Cardiac muscle cell (in vitro differentiated cells and primary cell): Measurements from ENCODE around the gene TYW1B. TPM values are rescaled to one million over a fixed set of nuclear protein-coding genes. Genes with fewer than 3 reads are reported as not detected.
A peak's percentile ranks its signal among the peaks of the same experiment; 100 is the strongest.
"Not testable (repeated sequence)": the region's sequence is repeated elsewhere in the genome, so short reads cannot be mapped to it uniquely, and the experiment has no call there.

Source experiments
- DNase-seq, 2 donors: peaks; one replicate each; pipeline versions ENCODE4 v3.0.0 to v3.0.0-alpha.2; 2010 to 2017; ENCODE audit warnings: low read depth in 1 of 2, low spot score in 1 of 2
- H3K27ac ChIP-seq: fragments of 200-600 bp; sonication (generic); 2 replicates; pipeline ENCODE4 v1.5.1; 2016
- H3K27me3 ChIP-seq: fragments of 200-600 bp; sonication (generic); 2 replicates; pipeline ENCODE4 v1.6.0; 2016; ENCODE audit warnings: control low read depth
- H3K36me3 ChIP-seq: fragments of 200-600 bp; sonication (generic); 2 replicates; pipeline ENCODE4 v1.5.1; 2016; ENCODE audit warnings: control low read depth
- H3K4me1 ChIP-seq: fragments of 200-600 bp; sonication (generic); 2 replicates; pipeline ENCODE4 v1.8.1; 2017; ENCODE audit warnings: low read depth, mild to moderate bottlenecking, mixed run types
- H3K4me3 ChIP-seq: fragments of 200-600 bp; sonication (generic); 2 replicates; pipeline ENCODE4 v1.5.1; 2016; ENCODE audit warnings: mild to moderate bottlenecking
- H3K9me3 ChIP-seq: fragments of 200-600 bp; sonication (generic); 2 replicates; pipeline ENCODE4 v1.5.1; 2017; ENCODE audit warnings: low read depth, mild to moderate bottlenecking, control low read depth
- polyA plus RNA-seq: library from polyadenylated mRNA; unstranded; fragments of >200 nt; fragmentation: Nextera tagmentation; extraction: Ambion mirVana; gene quantifications from 2 replicates; pipeline ENCODE4 v1.2.1, GENCODE V29; 2016
- total RNA-seq: library from RNA; depleted of rRNA; stranded (reverse); fragments of >200 nt; gene quantifications from 2 replicates; pipeline ENCODE4 v1.2.3, GENCODE V29; 2016
- TF ChIP-seq, protein P1 (sequence below): IDR thresholded peaks from 2 replicates; pipeline ENCODE4 v1.5.1; 2012; ENCODE audit warnings: low read depth, mild to moderate bottlenecking, low read length

TYW1B gene
- total and polyA plus RNA-seq, 2 experiments from 2014 or later: 2.9 to 3.2 TPM

DNA sequence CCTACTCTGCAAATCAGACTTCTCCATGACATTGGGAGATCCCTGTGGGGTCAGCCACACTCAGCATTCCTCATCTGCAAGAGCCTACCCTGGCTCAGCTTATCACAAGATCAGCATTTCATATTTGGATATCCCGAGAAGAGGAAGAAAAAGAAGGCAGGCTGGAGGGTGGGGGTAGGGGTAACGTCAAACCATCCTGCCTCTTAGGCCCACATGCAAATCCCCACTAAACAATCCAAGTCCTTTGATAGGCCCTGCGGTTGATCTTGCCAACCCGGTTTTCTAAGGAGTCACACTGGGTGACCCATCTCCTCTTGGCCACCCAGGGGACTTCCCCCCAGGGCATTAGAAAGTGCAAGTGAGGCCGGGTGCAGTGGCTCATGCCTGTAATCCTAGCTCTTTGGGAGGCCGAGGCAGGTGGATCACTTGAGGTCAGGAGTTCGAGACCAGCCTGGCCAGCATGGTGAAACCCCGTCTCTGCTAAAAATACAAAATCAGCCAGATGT lies 287.8 kb downstream of the TYW1B start:
- no peak for DNase-seq
- Histone ChIP-seq H3K27me3 (no peaks in the 10 kb centered on the region), H3K27ac (no peak overlapping the region), H3K36me3 (no peaks in the 10 kb centered on the region), H3K9me3 (no peaks in the 10 kb centered on the region), H3K4me3 (no peak overlapping the region), H3K4me1 (no peaks in the 10 kb centered on the region)
- TF ChIP-seq, protein P1, sequence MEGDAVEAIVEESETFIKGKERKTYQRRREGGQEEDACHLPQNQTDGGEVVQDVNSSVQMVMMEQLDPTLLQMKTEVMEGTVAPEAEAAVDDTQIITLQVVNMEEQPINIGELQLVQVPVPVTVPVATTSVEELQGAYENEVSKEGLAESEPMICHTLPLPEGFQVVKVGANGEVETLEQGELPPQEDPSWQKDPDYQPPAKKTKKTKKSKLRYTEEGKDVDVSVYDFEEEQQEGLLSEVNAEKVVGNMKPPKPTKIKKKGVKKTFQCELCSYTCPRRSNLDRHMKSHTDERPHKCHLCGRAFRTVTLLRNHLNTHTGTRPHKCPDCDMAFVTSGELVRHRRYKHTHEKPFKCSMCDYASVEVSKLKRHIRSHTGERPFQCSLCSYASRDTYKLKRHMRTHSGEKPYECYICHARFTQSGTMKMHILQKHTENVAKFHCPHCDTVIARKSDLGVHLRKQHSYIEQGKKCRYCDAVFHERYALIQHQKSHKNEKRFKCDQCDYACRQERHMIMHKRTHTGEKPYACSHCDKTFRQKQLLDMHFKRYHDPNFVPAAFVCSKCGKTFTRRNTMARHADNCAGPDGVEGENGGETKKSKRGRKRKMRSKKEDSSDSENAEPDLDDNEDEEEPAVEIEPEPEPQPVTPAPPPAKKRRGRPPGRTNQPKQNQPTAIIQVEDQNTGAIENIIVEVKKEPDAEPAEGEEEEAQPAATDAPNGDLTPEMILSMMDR: no peak

DNA sequence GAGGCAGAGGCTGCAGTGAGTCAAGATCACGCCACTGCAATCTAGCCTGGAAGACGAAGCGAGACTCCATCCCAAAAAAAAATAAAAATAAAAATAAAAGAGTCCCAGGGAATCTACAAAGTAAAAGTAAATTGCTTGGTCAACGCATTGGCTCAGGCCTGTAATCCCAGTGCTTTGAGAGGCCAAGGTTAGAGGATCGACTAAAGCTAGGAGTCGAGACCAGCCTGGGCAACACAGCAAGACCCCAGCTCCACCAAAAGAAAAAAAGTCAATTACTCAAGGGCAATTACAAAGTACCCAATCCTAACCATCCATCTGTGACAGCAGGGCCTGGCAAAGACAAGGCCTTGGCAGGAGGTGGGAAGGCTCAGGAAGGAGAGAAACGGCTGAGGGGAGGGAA lies 288.3 kb downstream of the TYW1B start:
- DNase-seq: no peak
- H3K4me3 ChIP-seq: no peak overlapping the region

DNA sequence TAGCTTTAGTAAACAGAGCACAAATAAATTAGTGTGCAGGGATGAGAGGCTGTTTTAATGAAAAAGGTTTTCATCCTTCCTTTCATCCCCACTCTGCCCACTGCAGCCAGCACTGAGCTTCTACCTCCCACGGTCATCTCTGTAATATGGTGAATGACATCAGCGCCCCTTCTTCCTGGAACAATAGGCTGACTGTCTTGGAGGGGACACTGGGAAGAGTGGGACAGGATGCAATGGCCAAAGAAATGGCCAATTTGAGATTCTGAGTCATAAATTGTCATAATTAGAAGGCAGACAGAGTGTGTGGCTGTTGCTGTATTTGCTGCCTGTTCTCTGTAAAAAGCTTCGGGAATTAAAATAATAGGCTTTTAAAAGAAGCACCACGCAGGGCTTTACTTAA lies 289.1 kb downstream of the TYW1B start:
- Histone ChIP-seq H3K9me3 (no peaks in the 10 kb centered on the region), H3K4me3 (no peak overlapping the region), H3K4me1 (no peaks in the 10 kb centered on the region), H3K27me3 (no peaks in the 10 kb centered on the region), H3K36me3 (no peaks in the 10 kb centered on the region), H3K27ac (no peak overlapping the region)
- no peak for DNase-seq
- TF ChIP-seq, protein P1: no peak

More for the DNA sequence above, 288.3 kb downstream of the TYW1B start:
- Histone ChIP-seq H3K27ac (no peak overlapping the region), H3K9me3 (no peaks in the 10 kb centered on the region), H3K4me1 (no peaks in the 10 kb centered on the region), H3K27me3 (no peaks in the 10 kb centered on the region), H3K36me3 (no peaks in the 10 kb centered on the region)
- TF ChIP-seq, protein P1: no peak

DNA sequence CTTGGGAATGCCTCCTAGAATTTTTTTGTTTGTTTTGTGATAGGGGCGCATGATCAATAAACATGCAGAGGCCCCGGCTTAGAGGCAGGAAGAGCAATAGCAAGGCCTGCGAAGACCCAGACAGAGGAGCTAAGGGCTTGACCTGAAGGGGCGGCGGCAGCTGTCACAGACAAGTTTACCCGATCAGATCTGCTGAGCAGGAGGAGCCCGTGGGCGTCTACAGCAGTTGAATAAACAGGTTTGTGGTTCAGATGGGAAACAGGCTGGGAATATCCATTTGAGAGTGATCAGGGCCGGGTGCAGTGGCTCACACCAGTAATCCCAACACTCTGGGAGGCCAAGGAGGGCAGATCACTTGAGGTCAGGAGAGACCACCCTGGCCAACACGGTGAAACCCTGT lies 289.9 kb downstream of the TYW1B start:
- H3K27ac ChIP-seq: no peak overlapping the region
- H3K36me3 ChIP-seq: no peaks in the 10 kb centered on the region
- DNase-seq: no peak
- TF ChIP-seq, protein P1: no peak
- H3K4me3 ChIP-seq: no peak overlapping the region
- no peaks in the 10 kb centered on the region for H3K4me1 ChIP-seq
- no peaks in the 10 kb centered on the region for H3K9me3 ChIP-seq
- H3K27me3 ChIP-seq: no peaks in the 10 kb centered on the region

DNA sequence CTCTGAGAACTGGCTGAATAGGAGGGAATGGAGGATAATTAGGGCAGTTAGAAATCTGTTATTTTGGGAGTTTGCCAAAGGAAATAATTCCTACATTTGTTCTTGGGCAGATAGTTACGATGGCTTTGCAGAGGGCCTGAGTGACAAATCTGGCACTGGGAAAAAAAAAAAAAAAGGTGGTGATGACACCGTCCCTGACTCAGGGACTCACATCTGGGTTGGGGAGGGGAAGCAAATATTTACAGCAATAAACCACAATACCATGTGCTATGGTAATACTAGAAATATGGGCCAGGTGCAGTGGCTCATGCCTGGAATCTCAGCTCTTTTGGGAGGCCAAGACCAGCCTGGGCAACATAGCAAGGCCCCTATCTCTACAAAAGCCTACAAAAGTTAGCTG lies 292.0 kb downstream of the TYW1B start:
- H3K4me3 ChIP-seq, H3K4me1 ChIP-seq, H3K27me3 ChIP-seq, H3K36me3 ChIP-seq, H3K27ac ChIP-seq, H3K9me3 ChIP-seq: not testable (repeated sequence)
- peak in 1 of 2 donors; percentile 3 for DNase-seq

DNA sequence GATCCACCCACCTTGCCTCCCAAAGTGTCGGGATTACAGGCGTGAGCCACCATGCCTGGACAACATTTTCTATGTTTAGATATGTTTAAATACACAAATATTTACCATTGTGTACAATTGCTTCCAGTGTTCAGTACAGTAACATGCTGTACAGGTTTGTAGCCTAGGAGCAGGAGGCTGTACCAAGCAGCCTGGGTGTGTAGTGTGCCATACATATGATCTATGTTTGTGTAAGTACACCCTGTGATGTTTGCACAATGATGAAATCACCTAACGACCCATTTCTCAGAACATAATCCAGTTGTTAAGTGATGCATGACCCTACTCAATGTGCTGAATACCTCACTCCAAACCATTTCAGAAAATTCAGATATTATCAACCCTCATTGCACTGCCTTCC lies 297.0 kb downstream of the TYW1B start:
- not testable (repeated sequence) for DNase-seq, H3K4me1 ChIP-seq, H3K36me3 ChIP-seq, H3K27me3 ChIP-seq, H3K9me3 ChIP-seq, H3K4me3 ChIP-seq, H3K27ac ChIP-seq

Other genes starting within 250 kb of the TYW1B start
- 9.5 and 16.1 TPM in 2 replicates for gene POM121, start 96.9 kb upstream of the TYW1B start, total RNA-seq
- gene POM121, start 96.9 kb upstream of the TYW1B start, polyA plus RNA-seq: 16.6 and 18.3 TPM in 2 replicates
- 2.0 and 5.2 TPM in 2 replicates for gene TRIM74, start 141.3 kb upstream of the TYW1B start, total RNA-seq
- 3.1 and 5.1 TPM in 2 replicates for gene TRIM74, start 141.3 kb upstream of the TYW1B start, polyA plus RNA-seq
- gene SPDYE8, start 201.6 kb upstream of the TYW1B start, total RNA-seq: not detected in 2 replicates
- gene SPDYE8, start 201.6 kb upstream of the TYW1B start, polyA plus RNA-seq: 0.44 and 0.97 TPM in 2 replicates
- gene SPDYE11, start 229.7 kb upstream of the TYW1B start, total RNA-seq: not detected in 2 replicates
- 0.73 and 1.1 TPM in 2 replicates for gene SPDYE11, start 229.7 kb upstream of the TYW1B start, polyA plus RNA-seq